H1 (cell line): ENCODE measurements around the gene RASD2. TPM values are rescaled to one million over a fixed set of nuclear protein-coding genes. Genes with fewer than 3 reads are reported as not detected.

Experiments
- BACH1 ChIP-seq: IDR thresholded peaks from 2 replicates; pipeline ENCODE4 v1.6.1; 2012; ENCODE audit warnings: low read length, improper control_type of control experiment
- KDM4A ChIP-seq: IDR thresholded peaks from one replicate; pipeline ENCODE4 v1.7.1; 2012; ENCODE audit warnings: low read depth, mild to moderate bottlenecking, moderate library complexity, low read length, inconsistent platforms; ENCODE audit not compliant: severe bottlenecking
- polyA plus RNA-seq, 7 experiments: library from polyadenylated mRNA; depleted of rRNA in 3 of 7; stranded (reverse) in 5 of 7; unstranded in 2 of 7; fragments of >200 nt in 5 of 7; fragments of 200-250 nt in 2 of 7; gene quantifications; 1 replicate in 5 of 7; 2 replicates in 1 of 7; 4 replicates in 1 of 7; pipeline versions ENCODE4 v1.2.1 to v1.2.3, GENCODE V29; 2011 to 2013; ENCODE audit warnings: missing spikeins in 2 of 7, mixed read lengths in 2 of 7
- total RNA-seq: library from RNA; stranded (reverse); fragmentation: NEBNext Ultra II Directional; extraction: Animal tissue kit (Norgen Biotek cat#: 25700); gene quantifications from 2 replicates; pipeline ENCODE4 v1.2.1, GENCODE V29; 2021

The RASD2 gene
- total and polyA plus RNA-seq, 2 of the 8 experiments (the other 6 are each of a cell fraction or from before 2014, with no cell fraction given): 1.9 to 5.1 TPM

- TF ChIP-seq KDM4A: no peak
- no peak for TF ChIP-seq BACH1
Measured at GRCh38 chr22:35531676-35532075, 9.0 kb upstream of the RASD2 start (continued).
